ENCODE measurements around the gene DEPDC4. TPM values are rescaled to one million over a fixed set of nuclear protein-coding genes. Genes with fewer than 3 reads are reported as not detected.
"Not testable (repeated sequence)": the region's sequence is repeated elsewhere in the genome, so short reads cannot be mapped to it uniquely, and the experiment has no call there.

DEPDC4 gene
- 2.3 and 4.2 TPM in 2 replicates for total RNA-seq (2014; rRNA removed; shearing (Covaris generic))

DNA sequence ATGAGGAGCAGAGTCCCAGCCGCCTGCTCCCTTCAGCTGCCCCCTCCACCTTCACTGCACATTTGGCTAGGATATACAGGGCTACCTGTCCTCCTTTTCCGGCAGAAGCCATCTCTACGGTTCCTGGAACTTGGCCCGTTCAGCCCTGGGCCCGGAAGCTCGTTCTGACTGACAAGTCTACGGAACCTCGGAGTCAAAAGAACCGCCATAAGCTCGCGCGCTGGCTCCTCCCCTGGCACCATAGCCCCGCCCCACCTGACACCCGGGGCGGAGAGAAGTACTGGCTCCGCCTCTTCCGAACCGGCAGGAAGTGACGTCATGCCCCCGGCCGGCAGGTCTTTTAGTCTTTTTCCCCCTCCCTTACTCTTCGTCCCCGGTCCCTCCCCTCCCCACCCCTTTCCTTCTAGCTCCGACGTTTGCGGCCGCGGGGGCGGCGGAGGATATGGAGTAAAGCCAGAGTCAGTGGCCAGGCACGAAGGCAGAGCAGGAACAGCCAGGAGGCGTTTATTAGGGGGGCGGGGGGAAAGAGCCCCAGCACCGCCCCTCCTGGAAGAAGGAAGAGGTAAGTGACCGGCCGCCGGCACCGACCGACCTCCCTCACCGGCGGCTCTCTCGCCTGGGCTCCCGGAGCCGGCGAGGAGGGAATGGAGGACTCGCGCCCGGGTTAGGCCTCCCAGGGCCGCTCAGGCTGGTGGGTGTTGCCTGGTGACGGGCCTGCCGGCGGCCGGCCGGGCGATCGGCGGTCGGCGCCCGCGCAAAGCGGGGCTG lies at the start of gene DEPDC4, which contains the start of gene SCYL2:
Gene DEPDC4 (minus strand): TSS at position 245 of the 768 bp plus-strand sequence. CDS start 3 bp downstream, at position 242.
Gene SCYL2 (plus strand): TSS at position 343 of the 768 bp plus-strand sequence. CDS start 15,794 bp downstream, outside the sequence.
- peak; percentile 94 for DNase-seq (ENCODE audit: low read depth)

GRCh38 chr12:100311317-100311716 lies 44.4 kb upstream of the DEPDC4 start:
- no peak for DNase-seq (ENCODE audit: low read depth)

GRCh38 chr12:100308138-100308537 lies 41.3 kb upstream of the DEPDC4 start:
- DNase-seq (ENCODE audit: low read depth): not testable (repeated sequence)

GRCh38 chr12:100304334-100304733 lies 37.5 kb upstream of the DEPDC4 start:
- not testable (repeated sequence) for DNase-seq (ENCODE audit: low read depth)

- no peak for DNase-seq (ENCODE audit: low read depth)
Observed at GRCh38 chr12:100303831-100304230, 37.0 kb upstream of the DEPDC4 start.

DNA sequence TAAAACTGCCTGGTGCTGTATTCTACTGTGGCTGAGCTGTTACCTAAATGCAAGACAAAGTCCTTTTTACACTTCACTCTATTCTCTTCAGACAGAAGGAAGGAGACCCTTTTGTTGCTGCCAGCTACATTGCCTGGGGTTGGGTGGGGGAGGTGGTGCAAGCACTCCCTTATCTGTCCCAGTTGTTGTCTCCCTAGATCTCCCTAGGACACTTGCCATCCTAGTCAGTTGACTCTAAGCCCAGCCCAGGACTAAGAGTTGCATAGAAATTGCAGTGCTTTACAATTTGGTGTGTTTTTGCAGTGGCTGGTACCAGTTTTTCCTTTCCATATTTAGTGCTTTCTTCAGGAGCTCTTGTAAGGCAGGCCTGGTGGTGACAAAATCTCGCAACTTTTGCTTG lies 35.2 kb upstream of the DEPDC4 start:
- DNase-seq (ENCODE audit: low read depth): no peak

- peak; percentile 5 for DNase-seq (ENCODE audit: low read depth)
Observed at GRCh38 chr12:100295764-100296555, 29.1 kb upstream of the DEPDC4 start.

GRCh38 chr12:100294366-100294765 lies 27.5 kb upstream of the DEPDC4 start:
- DNase-seq (ENCODE audit: low read depth): not testable (repeated sequence)

DNA sequence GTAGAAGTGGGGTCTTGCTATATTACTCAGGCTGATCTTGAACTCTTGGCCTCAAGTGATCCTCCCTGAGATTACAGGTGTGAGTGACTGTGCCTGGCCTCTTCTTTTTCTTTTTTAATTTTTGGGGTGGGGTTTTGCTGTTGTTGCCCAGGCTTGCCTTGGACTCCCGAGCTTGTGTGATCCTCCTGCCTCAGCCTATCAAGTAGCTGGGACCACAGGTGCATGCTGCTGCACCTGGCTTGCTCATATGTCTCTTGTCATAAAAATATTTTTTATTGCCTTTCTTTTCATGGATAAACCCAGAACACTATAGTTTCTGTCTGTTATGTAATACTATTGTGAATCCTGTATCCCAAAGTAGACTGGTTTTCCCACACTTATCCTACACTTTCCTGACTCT lies 26.1 kb upstream of the DEPDC4 start:
- no peak for DNase-seq (ENCODE audit: low read depth)

DNA sequence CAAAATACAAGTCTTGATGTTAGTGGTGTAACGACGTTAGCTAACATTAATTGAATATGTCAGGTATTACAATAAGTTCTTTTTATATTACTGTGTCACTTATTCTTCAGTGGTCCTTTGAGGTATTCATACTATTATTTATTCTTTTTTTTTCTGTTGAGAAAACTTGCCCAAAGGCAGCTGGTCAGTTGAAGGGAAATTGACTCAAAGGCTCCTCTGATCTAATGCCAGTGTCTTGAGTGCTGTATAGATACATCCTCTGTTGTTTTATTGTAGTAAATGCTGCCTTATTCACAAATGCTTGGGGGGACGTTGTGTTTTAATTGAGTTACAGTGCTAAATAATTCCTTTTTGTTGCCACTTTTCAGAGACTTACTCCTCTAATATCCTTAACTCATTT lies 23.1 kb upstream of the DEPDC4 start:
- DNase-seq (ENCODE audit: low read depth): peak; percentile 1

DNA sequence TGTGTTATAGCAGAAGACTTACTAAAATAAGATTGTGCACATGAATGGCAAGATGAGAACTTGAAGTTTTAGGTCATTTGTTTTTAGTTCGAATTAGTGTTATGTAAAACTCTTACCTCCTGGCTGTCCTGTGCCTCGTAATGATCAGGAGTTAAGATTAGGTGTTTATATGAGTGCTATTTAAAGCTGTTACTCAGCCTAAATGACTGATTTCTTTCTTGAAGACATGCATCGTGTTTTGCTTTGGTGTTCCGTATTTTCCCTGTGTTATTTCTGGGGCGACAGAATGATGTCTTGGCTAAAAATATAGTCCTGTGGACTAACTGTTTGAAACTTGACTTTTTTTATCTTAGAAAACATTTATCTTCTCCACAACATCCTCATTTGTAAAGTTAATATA lies 22.2 kb upstream of the DEPDC4 start:
- DNase-seq (ENCODE audit: low read depth): no peak

DNA sequence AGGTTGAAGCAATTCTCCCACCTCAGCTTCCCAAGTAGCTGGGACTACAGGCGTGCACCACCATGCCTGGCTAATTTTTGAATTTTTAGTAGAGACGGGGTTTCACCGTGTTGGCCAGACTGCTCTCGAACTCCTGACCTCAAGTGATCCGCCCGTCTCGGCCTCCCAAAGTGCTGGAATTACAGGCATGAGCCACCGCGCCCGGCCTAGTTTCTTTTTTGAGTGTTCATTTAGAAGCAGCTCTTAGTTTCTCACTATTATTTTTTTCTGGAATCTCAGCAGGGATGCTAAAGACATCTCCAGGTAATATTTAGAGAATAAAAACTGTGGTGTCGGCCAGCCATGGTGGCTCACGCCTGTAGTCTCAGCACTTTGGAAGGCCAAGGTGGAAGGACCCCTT lies 17.7 kb upstream of the DEPDC4 start:
- DNase-seq (ENCODE audit: low read depth): not testable (repeated sequence)

GRCh38 chr12:100279607-100280244 lies 12.8 kb upstream of the DEPDC4 start:
- DNase-seq (ENCODE audit: low read depth): peak; percentile 2

- no peak for DNase-seq (ENCODE audit: low read depth)
Observed at GRCh38 chr12:100279159-100279558, 12.3 kb upstream of the DEPDC4 start.

- no peak for DNase-seq (ENCODE audit: low read depth)
Observed at GRCh38 chr12:100274291-100274690, 7.4 kb upstream of the DEPDC4 start.

DNA sequence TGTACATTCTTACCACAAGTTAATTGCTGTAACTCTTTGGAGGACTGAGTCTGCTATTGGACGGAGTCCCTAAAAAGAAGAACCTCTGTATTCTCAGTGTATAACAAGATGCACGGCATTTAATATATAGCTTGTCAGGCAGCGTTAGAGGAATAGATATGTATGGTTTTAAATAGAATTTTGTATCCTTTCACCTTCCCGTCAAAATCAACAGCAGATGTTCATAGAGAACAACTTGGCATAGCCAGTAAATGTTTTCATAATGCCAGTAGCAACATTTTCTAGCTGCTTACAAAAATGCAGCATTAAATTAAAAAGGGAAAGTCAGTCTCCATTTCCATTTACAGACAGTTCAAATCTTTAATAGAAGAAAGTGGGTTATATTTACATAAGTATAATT lies 6.9 kb upstream of the DEPDC4 start:
- DNase-seq (ENCODE audit: low read depth): no peak

GRCh38 chr12:100268835-100269564 lies 2.1 kb upstream of the DEPDC4 start:
- DNase-seq (ENCODE audit: low read depth): peak; percentile 4

- DNase-seq (ENCODE audit: low read depth): peak; percentile 3
Observed at GRCh38 chr12:100267603-100268281, 863 bp upstream of the DEPDC4 start.

DNA sequence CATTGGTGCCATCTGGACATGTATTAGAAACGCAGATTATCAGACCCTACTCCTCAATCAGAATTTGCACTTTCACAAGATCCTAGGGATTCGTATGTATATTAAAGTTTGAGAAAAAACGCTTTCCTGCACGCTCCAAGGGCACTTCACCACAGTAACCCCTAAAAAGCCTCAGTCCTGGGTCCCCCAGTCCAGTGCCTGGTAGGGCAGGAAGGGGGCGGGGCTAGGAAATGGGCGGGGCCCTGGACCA lies 369 bp downstream of the DEPDC4 start:
- DNase-seq (ENCODE audit: low read depth): no peak

DNA sequence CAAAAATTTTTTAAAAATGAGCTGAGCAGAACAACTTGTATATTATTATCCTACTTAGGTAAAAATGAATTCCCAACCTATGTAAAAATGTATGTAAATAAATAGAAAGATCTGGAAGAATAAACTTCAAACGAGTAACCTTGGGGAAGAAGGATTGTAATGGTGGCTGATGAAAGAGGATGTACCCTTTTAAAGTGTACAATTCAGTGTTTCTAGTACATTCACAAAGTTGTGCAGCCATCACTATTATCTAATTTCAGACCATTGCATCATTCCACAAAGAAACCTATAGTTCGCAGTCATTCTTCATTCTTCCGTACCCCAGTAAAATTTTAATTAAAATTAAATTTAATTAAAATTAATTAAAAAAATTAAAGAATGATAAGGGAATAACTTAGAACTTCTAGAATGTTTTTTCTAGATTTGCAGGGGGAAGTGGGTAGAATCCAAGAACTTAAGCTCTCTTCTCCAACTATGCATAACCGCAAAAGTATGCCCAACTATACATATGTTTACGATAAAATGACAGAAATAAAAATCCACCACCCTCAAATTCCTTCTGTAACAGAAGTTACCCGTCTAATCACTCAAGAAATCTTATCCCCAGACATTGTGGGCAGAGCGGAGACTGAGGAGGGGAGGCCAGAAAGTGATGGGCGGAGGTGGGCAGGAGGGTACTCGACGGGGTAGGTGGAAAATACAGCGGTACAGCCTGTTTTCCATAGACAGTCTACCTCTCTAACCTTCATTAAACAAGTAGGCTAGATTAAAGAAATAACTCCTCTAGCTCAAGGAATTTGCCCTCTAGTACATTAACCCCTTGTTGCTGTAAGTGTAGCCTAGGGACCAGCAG lies 921 bp downstream of the DEPDC4 start:
- no peak for DNase-seq (ENCODE audit: low read depth)
